CD4-positive, alpha-beta T cell treated with Interleukin-4 for 1 hour (primary cell): ENCODE results near the gene THSD8.
A peak's percentile ranks its signal among the peaks of the same experiment; 100 is the strongest.

Experiments used
- DNase-seq, 2 donors: peaks; one replicate each; pipeline ENCODE4 v3.0.0-alpha.2; 2020 to 2022

The THSD8 gene

GRCh38 chr19:12782174-12782423 lies 19.8 kb upstream of the THSD8 start:
- peak in 1 of 2 donors; percentile 93 for DNase-seq

- peak; percentile 94 to 96 for DNase-seq
These were observed 19.2 kb upstream of the THSD8 start for GRCh38 chr19:12782424-12783290.

- DNase-seq = peak in 1 of 2 donors; percentile 35
These were observed 18.5 kb upstream of the THSD8 start for GRCh38 chr19:12783291-12783848.

- DNase-seq = peak; percentile 47 to 52
These were observed 17.9 kb upstream of the THSD8 start for GRCh38 chr19:12783849-12784393.

- DNase-seq = peak; percentile 41 to 49
These were observed 17.4 kb upstream of the THSD8 start for GRCh38 chr19:12784394-12784870.

GRCh38 chr19:12784871-12785430 lies 16.9 kb upstream of the THSD8 start:
- DNase-seq = peak; percentile 74 to 81

- DNase-seq = peak; percentile 34 to 54
These were observed 16.3 kb upstream of the THSD8 start for GRCh38 chr19:12785431-12786031.

GRCh38 chr19:12786141-12786870 lies 15.6 kb upstream of the THSD8 start:
- peak; percentile 46 to 88 for DNase-seq

- no peak for DNase-seq
These were observed 14.9 kb upstream of the THSD8 start for GRCh38 chr19:12786952-12787351.

- no peak for DNase-seq
These were observed 14.4 kb upstream of the THSD8 start for GRCh38 chr19:12787458-12787857.

- no peak for DNase-seq
These were observed 13.7 kb upstream of the THSD8 start for GRCh38 chr19:12788042-12788681.

- peak; percentile 81 to 85 for DNase-seq
These were observed 13.2 kb upstream of the THSD8 start for GRCh38 chr19:12788682-12789097.

GRCh38 chr19:12789098-12789903 lies 12.6 kb upstream of the THSD8 start:
- no peak for DNase-seq

GRCh38 chr19:12789904-12790619 lies 11.8 kb upstream of the THSD8 start:
- DNase-seq = peak; percentile 97 to 98

- no peak for DNase-seq
These were observed 11.1 kb upstream of the THSD8 start for GRCh38 chr19:12790628-12791344.

- peak; percentile 99 for DNase-seq
These were observed 10.4 kb upstream of the THSD8 start, which contains the start of gene JUNB for GRCh38 chr19:12791345-12792050. Gene JUNB (plus strand): TSS chr19:12791486. CDS start chr19:12791772, 286 bp downstream.

GRCh38 chr19:12792051-12792852 lies 9.6 kb upstream of the THSD8 start:
- peak; percentile 67 to 69 for DNase-seq

- no peak for DNase-seq
These were observed 9.0 kb upstream of the THSD8 start for GRCh38 chr19:12792853-12793289.
